Sigmoid colon (tissue), 4 donors: ENCODE measurements around the gene ALG12.

Experiments
- CTCF ChIP-seq, 4 experiments: fragments of 450-650 bp in 3 of 4; fragments of 200-600 bp in 1 of 4; IDR thresholded peaks; one replicate each; pipeline ENCODE4 v1.5.1; 2016 to 2019; ENCODE audit warnings: antibody characterized with exemption in 4 of 4, mild to moderate bottlenecking in 3 of 4, moderate library complexity in 2 of 4
- POLR2AphosphoS5 ChIP-seq, 4 donors: sonication (generic); formaldehyde crosslinking; IDR thresholded peaks; one replicate each; pipeline ENCODE4 v1.6.1; 2017; ENCODE audit warnings: antibody characterized with exemption in 4 of 4

- TF ChIP-seq POLR2AphosphoS5 (IDR thresholded peaks at IDR 0.05) (no peak), CTCF (IDR thresholded peaks at IDR 0.05) (no peak)
These were observed 2.6 kb downstream of the ALG12 start for GRCh38 chr22:49915610-49916009.
